Activated CD8-positive, alpha-beta memory T cell treated with anti-CD3 and anti-CD28 coated beads for 1 hour (primary cell): ENCODE results near the gene RNF145.

Experiments
- DNase-seq, 2 donors: peaks; one replicate each; pipeline ENCODE4 v3.0.0-alpha.2; 2020; ENCODE audit warnings: low read depth in 1 of 2; ENCODE audit errors: extremely low read depth in 1 of 2

The RNF145 gene

GRCh38 chr5:159198063-159199036, 11.0 kb downstream of the RNF145 start:
- no peak for DNase-seq

DNA sequence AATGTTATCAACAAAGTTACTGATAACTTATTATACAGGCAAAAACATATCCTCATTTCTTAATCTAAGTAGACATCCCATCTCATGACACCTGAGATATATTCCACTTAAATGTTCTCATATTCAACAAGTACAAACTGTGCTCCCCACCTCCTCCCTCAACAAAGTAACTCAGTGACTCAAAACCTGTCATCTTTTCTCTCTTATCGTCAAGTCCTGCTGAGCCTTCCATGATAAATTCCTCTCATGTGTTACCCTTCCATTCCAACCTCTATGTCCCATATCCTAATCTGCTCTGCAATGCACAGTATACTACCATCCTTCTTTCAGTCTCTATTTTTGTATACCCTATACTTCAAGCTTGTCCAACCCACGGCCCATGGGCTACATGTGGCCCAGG, 13.6 kb downstream of the RNF145 start:
- no peak for DNase-seq

DNA sequence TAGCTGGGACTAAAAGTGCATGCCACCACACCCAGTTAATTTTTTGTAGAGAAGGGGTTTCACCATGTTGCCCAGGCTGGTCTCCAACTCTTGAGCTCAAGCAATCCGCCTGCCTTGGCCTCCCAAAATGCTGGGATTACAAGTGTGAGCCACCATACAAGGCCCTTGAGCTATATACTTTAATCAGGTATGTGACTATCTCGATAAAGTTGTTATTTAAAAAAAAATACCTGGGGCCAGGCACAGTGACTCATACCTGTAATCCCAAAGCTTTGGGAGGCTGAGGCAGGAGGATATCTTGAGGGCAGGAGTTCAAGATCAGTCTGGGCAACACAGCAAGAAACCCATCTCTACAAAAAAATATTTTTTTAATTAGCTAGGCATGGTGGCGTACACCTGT, 19.2 kb downstream of the RNF145 start:
- no peak for DNase-seq

DNA sequence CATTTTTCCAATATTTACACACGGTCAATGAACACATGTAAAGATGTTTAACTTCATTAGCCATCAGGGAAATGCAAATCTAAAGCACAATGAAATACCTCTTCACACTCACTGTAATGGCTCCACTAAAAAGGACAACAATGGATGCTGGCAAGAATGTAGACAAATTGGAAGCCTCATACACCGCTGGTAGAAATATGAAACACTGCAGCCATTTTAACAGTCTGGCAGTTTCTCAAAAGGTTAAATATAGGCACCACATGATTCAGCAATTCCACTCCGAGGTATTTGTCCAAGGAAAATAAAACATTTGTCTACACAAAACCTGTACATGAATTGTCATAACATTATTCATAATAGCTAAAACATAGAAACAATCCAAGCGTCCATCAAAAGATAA, 20.0 kb downstream of the RNF145 start:
- no peak for DNase-seq

- no peak for DNase-seq
Measured at GRCh38 chr5:159187719-159188118, 21.6 kb downstream of the RNF145 start.

DNA sequence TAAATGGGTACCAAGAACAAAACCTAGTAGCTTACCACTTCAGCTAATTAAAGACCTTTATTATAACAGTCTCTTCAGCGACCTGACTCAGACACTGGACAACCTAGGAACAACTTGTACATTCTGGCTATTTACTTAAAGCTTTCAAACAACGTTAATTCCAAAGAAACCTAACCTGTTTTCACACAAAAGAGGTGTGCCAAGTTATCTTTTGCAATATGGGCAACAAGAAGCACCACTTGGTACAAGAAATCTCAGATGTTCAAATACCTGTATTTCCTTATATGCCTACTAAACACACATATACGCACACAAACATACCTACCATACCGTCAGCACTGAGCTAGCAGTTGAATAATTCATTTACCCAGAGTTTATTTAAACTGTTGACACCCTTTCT, 23.0 kb downstream of the RNF145 start:
- no peak for DNase-seq

GRCh38 chr5:159185773-159186172, 23.6 kb downstream of the RNF145 start:
- DNase-seq: no peak

DNA sequence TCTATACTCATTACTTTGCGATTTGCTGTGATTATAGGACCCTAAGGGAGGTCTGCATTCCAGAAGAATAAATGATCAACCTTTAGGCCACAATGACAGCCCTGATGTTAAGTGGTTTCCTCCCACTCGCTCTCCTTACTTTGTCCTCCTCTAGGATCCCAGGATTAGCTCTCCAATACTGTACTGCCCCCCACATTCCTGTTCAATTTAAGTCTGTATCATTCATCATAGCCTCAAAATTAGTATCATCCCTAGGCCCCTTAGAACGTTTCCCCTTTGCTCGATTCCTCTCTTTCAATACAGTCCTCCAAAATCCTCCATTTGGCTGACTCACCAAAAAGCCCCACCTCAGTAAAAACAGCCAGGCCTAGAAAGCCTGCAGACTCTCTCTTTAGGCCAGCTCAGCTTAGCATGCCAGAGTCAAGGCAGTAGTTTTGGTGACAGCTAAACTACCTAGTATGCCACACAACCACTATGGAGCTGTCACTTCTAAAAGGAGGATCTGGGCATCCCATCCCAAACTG, 24.4 kb downstream of the RNF145 start:
- DNase-seq: no peak

- DNase-seq: no peak
Measured at GRCh38 chr5:159184236-159184635, 25.1 kb downstream of the RNF145 start.

DNA sequence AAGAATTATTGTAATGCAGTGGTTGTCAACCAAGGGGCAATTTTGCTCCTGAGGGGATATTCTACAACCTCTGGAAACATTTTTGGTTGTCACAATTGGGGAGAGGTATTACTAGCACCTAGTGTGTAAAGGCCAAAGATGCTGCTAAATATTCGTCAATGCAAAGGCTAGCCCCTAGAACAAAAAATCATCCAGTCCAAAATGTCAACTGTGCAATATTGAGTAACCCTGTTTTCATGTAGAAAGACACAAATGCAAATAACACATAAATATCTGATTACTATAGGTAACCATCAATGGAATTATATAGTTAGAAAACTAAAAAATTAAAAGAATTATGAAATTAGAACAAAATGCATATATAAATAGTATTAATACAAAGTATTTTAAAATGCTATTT, 26.1 kb downstream of the RNF145 start:
- no peak for DNase-seq

DNA sequence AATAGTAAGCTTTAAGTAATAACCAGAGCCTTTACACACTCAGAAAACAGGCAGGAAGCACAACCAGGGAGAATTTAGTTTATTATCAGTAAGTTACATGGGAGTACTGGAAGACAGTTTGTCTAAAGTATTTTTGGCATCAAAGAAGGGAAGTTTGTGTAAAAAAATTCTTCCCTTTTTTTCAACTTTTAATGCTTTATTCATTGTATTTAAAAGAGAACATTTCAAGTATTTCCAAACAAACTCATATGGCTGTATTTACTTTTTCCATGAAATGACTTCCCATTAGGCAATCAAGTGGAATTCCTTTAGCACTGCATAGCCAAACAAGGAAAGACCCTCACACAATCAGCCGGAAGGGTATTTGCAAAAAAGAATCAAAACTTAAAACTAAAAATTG, 26.7 kb downstream of the RNF145 start:
- DNase-seq: no peak

DNA sequence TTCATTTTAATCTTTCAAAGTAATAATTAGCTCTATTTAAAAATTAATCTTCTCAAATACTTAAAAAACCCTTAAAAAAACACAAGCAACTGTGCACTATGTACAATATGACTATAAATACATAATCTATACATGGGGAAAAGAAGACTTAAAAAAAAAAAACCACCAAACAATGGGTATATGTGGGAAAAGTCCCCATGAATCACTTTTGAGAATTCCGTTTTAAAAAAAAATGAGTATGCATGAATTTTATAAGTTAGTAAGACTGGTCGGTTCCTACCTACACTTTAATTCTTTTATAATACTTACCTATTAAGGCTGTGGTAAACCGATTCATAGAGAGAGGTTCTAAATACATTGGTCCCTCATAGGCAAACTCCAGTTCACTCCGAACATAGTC, 27.7 kb downstream of the RNF145 start:
- no peak for DNase-seq

DNA sequence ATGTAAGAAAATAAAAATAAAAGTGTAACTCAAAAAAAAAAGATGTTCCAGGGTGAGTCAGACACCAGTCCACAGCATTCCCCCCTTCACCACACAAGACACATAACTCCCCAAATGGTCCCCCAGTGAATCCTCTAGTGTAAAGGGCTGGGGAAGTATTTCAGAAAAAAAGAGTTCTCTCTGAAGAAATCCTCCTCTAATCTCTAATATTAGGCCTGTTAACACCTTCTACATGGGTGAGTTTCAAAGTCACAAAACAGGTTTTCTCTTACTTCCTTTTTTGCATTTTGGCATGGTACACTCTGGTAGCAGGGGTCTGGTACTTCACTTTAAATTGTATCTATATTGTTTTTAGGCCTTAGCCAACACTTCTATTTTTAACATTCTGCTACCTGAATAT, 28.2 kb downstream of the RNF145 start:
- DNase-seq: no peak

DNA sequence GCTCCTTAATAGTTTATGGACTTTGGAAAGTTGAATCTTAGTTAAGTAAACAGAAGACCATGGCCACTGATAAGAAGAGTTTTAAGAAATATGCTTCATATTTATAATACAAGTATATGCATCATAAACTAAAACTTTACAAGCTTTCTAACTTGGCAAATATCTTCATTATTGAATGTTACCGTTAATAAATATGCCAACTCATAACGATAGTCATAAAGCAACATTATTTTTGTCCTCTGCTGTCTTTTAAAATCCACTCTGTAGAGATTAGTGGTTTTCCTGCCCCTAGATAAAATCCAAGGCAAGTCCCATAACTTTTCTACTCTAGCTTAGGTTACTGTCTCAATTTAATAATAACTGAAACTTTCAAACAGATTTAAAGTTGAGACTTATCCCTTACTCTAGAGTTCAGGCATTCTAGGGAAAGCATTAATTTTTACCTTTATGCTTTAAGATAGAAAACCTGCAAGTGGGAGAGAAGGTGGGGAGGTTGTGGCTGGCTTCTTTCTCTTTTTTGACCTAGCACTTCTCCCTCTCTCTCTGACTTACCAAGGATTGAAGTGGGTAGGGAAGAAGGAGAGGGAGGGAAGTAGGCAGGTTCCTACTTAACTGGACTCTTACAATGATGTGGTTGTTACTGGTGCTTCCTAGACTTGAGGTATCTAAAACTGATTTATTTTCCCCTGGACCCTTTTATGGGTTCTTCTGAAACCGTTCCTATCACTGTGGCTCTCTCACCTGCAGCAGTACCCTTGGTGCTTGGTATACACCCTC, 29.6 kb downstream of the RNF145 start:
- no peak for DNase-seq

- no peak for DNase-seq
Measured at GRCh38 chr5:159178978-159179377, 30.4 kb downstream of the RNF145 start.

DNA sequence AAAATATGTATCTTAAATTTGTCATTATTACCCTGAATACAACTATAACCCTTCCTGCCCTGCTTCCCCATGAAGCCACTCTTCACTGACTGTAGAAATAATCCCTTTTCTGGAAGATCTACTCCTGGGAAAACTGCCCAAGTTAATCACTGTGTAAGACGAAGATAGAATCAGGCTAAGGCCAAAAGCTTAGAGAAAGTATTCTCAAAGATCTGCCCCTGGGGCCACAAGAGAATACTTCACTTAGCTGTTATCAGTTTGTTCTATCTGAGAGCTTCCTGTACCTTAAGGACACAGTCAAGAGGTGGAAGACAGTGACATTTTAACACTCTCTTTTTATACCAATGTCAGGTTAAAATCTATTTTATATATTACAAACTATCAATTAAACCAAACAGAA, 33.8 kb downstream of the RNF145 start:
- DNase-seq: no peak

DNA sequence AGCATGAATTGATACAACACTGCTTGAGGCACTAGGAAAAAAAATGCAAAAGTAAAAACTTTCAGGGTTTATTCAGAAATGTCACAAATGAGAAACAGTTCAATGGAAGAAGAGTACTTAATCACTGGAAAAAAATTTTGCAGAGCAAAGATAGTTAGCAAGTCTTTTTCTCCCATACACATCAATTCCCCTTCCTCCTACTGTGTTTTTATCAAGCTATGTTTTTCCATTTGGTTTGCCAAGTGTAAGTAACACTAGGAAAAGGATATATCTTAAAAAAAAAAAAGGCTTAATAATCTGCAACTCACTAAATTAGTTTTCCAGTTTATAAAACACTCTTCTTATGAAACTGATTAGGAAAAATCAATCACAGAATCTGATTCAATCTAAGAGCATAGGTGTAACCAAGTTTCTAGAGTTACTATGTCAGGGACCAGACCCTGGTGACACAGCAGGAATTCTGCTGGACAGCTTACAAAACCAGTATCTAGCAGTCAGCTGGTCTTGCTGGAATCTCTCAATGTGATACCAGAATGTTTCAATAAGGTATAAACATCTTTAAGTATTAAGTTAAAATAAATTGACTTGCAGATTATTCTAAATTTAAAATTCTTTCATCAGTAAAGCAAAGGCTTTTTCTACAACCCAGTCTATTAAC, 34.7 kb downstream of the RNF145 start:
- no peak for DNase-seq

DNA sequence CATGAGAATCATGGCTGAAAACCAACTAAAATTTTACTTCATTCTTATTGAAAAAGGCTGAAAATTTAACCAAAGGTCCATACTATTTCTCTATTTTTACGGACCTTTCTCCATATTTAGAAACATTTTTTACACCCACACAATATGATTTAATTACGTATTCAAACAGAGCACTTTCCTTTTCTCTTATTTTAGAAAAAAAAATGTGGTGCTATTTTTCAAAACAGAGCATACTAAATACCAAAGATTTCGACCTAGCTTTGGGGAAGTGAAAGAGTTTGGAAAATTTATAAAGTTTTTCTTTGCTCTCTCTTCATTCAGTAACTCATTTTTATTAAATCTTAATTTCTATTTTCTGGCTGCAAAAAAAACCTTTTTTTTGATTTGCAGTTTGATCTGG, 38.1 kb downstream of the RNF145 start:
- DNase-seq: no peak

DNA sequence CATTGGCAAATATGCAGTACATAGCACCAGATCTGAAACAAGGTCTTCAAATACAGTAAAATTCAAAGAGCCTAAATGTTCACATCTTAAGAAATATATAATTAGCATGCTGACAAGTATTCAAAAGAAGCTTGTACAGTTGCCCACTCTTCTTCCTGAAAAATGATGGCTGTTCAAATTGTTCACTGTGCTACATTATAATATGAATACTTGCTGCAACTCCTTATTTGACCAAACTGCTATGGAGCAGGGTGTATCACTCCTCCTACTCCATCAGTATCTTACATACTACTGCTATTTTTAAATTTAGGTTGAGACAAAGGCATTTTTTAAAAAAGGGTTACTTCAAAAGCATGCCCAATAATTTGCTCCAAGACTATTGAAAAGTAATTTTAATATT, 39.3 kb downstream of the RNF145 start:
- DNase-seq: no peak

- no peak for DNase-seq
Measured at GRCh38 chr5:159166416-159166815, 42.9 kb downstream of the RNF145 start.

GRCh38 chr5:159163701-159164046, 45.7 kb downstream of the RNF145 start:
- no peak for DNase-seq
